Suppressor macrophage treated with lipopolysaccharide for 1 hour (primary cell): ENCODE data around the gene LPCAT1.

ENCODE experiments used
- DNase-seq, 3 donors: peaks; one replicate each; pipeline ENCODE4 v3.0.0-alpha.2; 2020 to 2022

Gene LPCAT1

DNA sequence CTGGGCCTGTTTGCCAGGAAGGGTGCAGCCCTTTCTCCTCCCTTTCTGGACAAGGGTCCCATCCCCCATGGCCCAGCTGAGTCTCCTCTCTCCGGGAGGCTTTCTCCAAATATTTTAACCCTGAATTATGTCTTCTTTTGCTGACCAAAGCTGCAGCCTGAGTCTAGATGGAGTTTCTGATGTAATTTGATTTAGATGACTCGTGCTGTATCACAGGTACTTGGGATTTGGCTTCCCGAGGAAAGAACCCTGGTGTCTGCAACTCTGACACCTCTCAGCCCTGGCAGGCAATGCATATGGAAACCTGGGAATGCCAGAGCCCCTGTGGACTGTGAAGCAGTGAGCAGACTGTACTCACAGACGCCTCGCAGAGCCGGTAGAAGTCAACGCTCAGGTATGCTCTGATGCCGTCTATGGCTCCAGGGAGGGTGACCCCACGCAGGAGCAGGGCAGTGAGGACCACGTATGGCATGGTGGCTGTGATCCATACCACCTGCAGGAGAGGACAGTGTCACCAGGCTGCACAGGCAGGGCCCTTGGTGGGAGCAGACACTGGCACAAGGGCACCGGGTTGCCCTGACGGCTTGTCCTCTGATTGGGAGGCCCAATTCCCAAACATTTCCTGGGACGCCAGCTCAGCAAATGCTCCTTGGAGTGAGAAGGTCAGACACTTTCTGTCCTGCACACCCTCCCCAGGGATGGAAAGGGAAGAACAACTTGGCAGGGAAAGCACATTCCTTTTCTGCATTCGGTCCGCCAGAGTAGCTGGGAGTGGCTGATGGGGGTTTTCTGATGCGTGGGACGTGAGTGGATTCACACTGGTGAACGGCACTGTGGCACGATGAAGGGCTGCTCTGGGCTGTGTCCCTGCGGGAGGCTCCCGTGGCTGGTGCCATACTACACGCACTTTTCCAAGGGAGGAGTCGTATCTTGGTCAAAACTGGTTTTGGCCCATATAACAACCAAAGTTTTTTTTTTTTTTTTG, 103.3 kb downstream of the LPCAT1 start:
- no peak for DNase-seq

GRCh38 chr5:1419476-1420210, 104.1 kb downstream of the LPCAT1 start:
- no peak for DNase-seq

- DNase-seq: no peak
Observed at GRCh38 chr5:1418921-1419280, 104.9 kb downstream of the LPCAT1 start.

GRCh38 chr5:1418238-1418920, 105.4 kb downstream of the LPCAT1 start:
- no peak for DNase-seq

- DNase-seq: no peak
Observed at GRCh38 chr5:1417586-1418225, 106.1 kb downstream of the LPCAT1 start.

GRCh38 chr5:1416856-1417469, 106.8 kb downstream of the LPCAT1 start:
- no peak for DNase-seq

GRCh38 chr5:1415626-1416360, 108.0 kb downstream of the LPCAT1 start:
- DNase-seq: no peak

- DNase-seq: no peak
Observed at GRCh38 chr5:1415059-1415425, 108.7 kb downstream of the LPCAT1 start.

GRCh38 chr5:1414311-1415058, 109.3 kb downstream of the LPCAT1 start:
- peak in 2 of 3 donors; percentile 3 to 7 for DNase-seq

GRCh38 chr5:1413611-1414241, 110.0 kb downstream of the LPCAT1 start:
- DNase-seq: no peak

DNA sequence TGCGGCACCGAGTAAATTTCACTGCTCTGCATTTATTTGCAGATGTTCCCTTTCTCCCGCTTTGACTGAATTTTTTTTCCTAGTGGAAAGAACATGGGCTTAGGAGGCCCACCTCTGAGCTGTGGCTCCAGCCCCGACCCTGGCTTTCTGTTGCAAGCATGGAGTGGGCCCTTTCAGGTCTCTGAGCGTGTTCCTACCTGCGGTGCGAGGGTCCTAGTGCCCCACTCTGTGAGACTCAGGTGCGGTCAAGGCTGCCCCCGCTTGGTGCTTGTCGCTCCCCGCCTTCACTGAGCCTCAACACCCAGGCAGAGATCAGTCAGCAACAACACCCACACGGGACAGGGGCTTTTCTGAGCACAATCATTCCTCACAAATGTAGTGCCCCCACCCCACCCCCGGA, 110.5 kb downstream of the LPCAT1 start:
- DNase-seq: no peak

- no peak for DNase-seq
Observed at GRCh38 chr5:1412621-1413020, 111.1 kb downstream of the LPCAT1 start.

DNA sequence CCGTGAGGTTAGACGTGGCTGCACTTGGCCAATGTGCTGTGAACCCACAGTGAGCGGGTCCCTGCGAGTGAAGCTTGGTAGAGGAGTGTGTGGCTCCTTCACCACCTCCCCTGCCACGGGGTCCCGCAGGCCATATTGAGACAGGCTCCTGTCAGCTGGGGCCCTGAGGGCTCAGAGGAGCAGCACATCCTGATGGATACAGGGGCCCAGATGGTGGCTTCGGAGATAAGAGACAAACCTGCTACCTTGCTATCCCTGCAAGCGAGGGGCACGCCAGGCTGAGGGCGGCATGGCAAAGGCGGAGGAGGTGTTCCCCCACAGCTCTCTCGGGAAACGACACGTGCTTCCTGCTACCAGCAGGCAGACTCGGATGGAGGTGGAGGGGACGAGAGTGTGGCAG, 111.6 kb downstream of the LPCAT1 start:
- no peak for DNase-seq
